HCT116 (cell line): ENCODE results near the gene CCDC112. TPM values are rescaled to one million over a fixed set of nuclear protein-coding genes. Genes with fewer than 3 reads are reported as not detected.

Experiments
- ATAC-seq: fragments of 200-7000 bp; cut with Tn5 transposase; 2 replicates; pipeline ENCODE4 v1.9.1; 2020; ENCODE audit warnings: mild to moderate bottlenecking, moderate library complexity
- BruUV-seq: library from RNA; stranded (reverse); fragments of 400-500 nt; replicated peaks from 2 replicates; lab custom pipeline; 2021; lab: Mats Ljungman, UMichigan
- CTCF ChIA-PET: fragments of 300-600 bp; sonication (Branson Sonifier 250); formaldehyde crosslinking; loops from one replicate; lab custom pipeline; 2021; ENCODE audit warnings: antibody characterized with exemption; lab: Charles Lee
- POLR2A ChIA-PET: fragments of 300-600, 350-600 bp; sonication (Branson Sonifier 250); formaldehyde crosslinking; loops from one replicate; lab custom pipeline; 2021; ENCODE audit warnings: antibody characterized with exemption; lab: Charles Lee
- RAD21 ChIA-PET, 2 experiments: fragments of 300-600 bp; sonication (Branson Sonifier 250); formaldehyde crosslinking; loops; one replicate each; lab custom pipeline; 2023; ENCODE audit warnings: low total read pairs in 2 of 2; ENCODE audit not compliant: uncharacterized antibody in 2 of 2, unreplicated experiment in 2 of 2, low non-redundant PET in 1 of 2; lab: Charles Lee
- DNase-seq: peaks from one replicate; pipeline ENCODE4 v3.0.0-alpha.2; 2010; ENCODE audit warnings: low read depth, low spot score
- H2AFZ ChIP-seq: fragments of 200-600 bp; shearing (Covaris generic), sonication (generic); 2 replicates; pipeline ENCODE4 v1.6.1; 2017; ENCODE audit warnings: low read depth, mixed run types, mixed read lengths, antibody characterized with exemption, low read length; ENCODE audit not compliant: poor library complexity, severe bottlenecking
- H3K27ac ChIP-seq: 2 replicates; pipeline ENCODE4 v1.5.1; 2012; ENCODE audit warnings: low read depth, low read length
- H3K27me3 ChIP-seq: fragments of 200-600 bp; sonication (generic); 2 replicates; pipeline ENCODE4 v1.6.1; 2016; ENCODE audit warnings: mixed run types, low read length, mixed read lengths; ENCODE audit not compliant: insufficient read depth
- H3K36me3 ChIP-seq, 2 experiments: fragments of 200-500 bp in 1 of 2; fragments of 200-600 bp in 1 of 2; sonication (Bioruptor generic) in 1 of 2; sonication (generic) in 1 of 2; 2 replicates each; pipeline versions ENCODE4 v1.5.1 to v1.6.1; 2014 to 2016; ENCODE audit warnings: low read length in 2 of 2, inconsistent platforms in 1 of 2, mixed read lengths in 1 of 2, mixed run types in 1 of 2; ENCODE audit not compliant: insufficient read depth in 2 of 2, control insufficient read depth in 1 of 2
- H3K4me1 ChIP-seq, 2 experiments: fragments of 200-600 bp in 1 of 2; sonication (generic) in 1 of 2; 2 replicates each; pipeline versions ENCODE4 v1.5.1 to v1.6.1; 2012 to 2017; ENCODE audit warnings: low read length in 2 of 2, inconsistent platforms in 1 of 2, mild to moderate bottlenecking in 1 of 2, mixed read lengths in 1 of 2, mixed run types in 1 of 2, moderate library complexity in 1 of 2; ENCODE audit not compliant: insufficient read depth in 2 of 2, control insufficient read depth in 1 of 2
- H3K4me2 ChIP-seq: fragments of 200-600 bp; sonication (generic); 2 replicates; pipeline ENCODE4 v1.6.1; 2017; ENCODE audit warnings: mixed run types, low read length, mixed read lengths
- H3K4me3 ChIP-seq, 2 experiments: fragments of 200-600 bp in 1 of 2; sonication (generic) in 1 of 2; replicated peaks in 1 of 2; 2 replicates each; pipeline ENCODE4 v1.5.1; 2011 to 2016; ENCODE audit warnings: low read length in 2 of 2, control low read depth in 1 of 2, low read depth in 1 of 2, mild to moderate bottlenecking in 1 of 2, mixed read lengths in 1 of 2, mixed run types in 1 of 2
- H3K79me2 ChIP-seq: fragments of 200-600 bp; sonication (generic); 2 replicates; pipeline ENCODE4 v1.6.1; 2017; ENCODE audit warnings: mild to moderate bottlenecking, mixed run types, low read length, moderate library complexity, mixed read lengths; ENCODE audit not compliant: insufficient read depth
- H3K9ac ChIP-seq: fragments of 200-600 bp; sonication (generic); 2 replicates; pipeline ENCODE4 v1.6.1; 2016; ENCODE audit warnings: low read length, mixed read lengths
- H3K9me2 ChIP-seq: fragments of 200-600 bp; sonication (generic), shearing (Covaris generic); 2 replicates; pipeline ENCODE4 v1.6.1; 2017; ENCODE audit warnings: mixed run types, mild to moderate bottlenecking, moderate library complexity; ENCODE audit not compliant: insufficient read depth
- H3K9me3 ChIP-seq, 2 experiments: fragments of 200-500 bp in 1 of 2; fragments of 200-600 bp in 1 of 2; sonication (Bioruptor generic) in 1 of 2; sonication (generic) in 1 of 2; 2 replicates each; pipeline ENCODE4 v1.6.1; 2014 to 2017; ENCODE audit warnings: low read length in 2 of 2, mixed read lengths in 2 of 2, inconsistent platforms in 1 of 2, low read depth in 1 of 2, mild to moderate bottlenecking in 1 of 2, mixed run types in 1 of 2, moderate library complexity in 1 of 2; ENCODE audit not compliant: control insufficient read depth in 1 of 2, insufficient read depth in 1 of 2
- H4K20me1 ChIP-seq: fragments of 200-600 bp; sonication (generic), shearing (Covaris generic); 2 replicates; pipeline ENCODE4 v1.6.1; 2017; ENCODE audit warnings: mixed run types, mild to moderate bottlenecking, moderate library complexity; ENCODE audit not compliant: insufficient read depth
- CBX3 ChIP-seq: IDR thresholded peaks from 2 replicates; pipeline ENCODE4 v1.6.1; 2012; ENCODE audit warnings: low read depth
- CEBPB ChIP-seq: IDR thresholded peaks from 2 replicates; pipeline ENCODE4 v1.6.1; 2012; ENCODE audit warnings: low read depth
- EZH2phosphoT487 ChIP-seq: fragments of 200-600 bp; IDR thresholded peaks from 2 replicates; pipeline ENCODE4 v1.6.1; 2018; ENCODE audit warnings: antibody characterized with exemption, borderline replicate concordance
- FOSL1 ChIP-seq: IDR thresholded peaks from 2 replicates; pipeline ENCODE4 v1.6.1; 2012; ENCODE audit warnings: low read depth
- MAX ChIP-seq: IDR thresholded peaks from 2 replicates; pipeline ENCODE4 v1.6.1; 2012
- POLR2A ChIP-seq: IDR thresholded peaks from 2 replicates; pipeline ENCODE4 v1.7.0; 2011; ENCODE audit warnings: borderline replicate concordance; ENCODE audit not compliant: insufficient read depth, insufficient read length; ENCODE audit errors: extremely low read depth
- POLR2AphosphoS5 ChIP-seq: IDR thresholded peaks from 2 replicates; pipeline ENCODE4 v1.6.1; 2011; ENCODE audit warnings: mild to moderate bottlenecking, low read depth, low read length, moderate library complexity
- TCF7L2 ChIP-seq: IDR thresholded peaks from 2 replicates; pipeline ENCODE4 v1.7.0; 2011; ENCODE audit warnings: borderline replicate concordance, inconsistent platforms; ENCODE audit not compliant: insufficient read depth, insufficient read length; ENCODE audit errors: extremely low read depth
- YY1 ChIP-seq: IDR thresholded peaks from 2 replicates; pipeline ENCODE4 v1.6.1; 2011; ENCODE audit warnings: low read length, low read depth, moderate library complexity, mild to moderate bottlenecking; ENCODE audit not compliant: insufficient replicate concordance; ENCODE audit errors: extremely low read depth
- intact Hi-C: fragments of 100-400 bp; cut with micrococcal nuclease; formaldehyde crosslinking; loops from 2 replicates; pipeline ENCODE4 v1.10.0; 2022
- total RNA-seq: library from RNA; stranded (reverse); gene quantifications from one replicate; pipeline ENCODE4 v1.2.1, GENCODE V29; 2021; ENCODE audit not compliant: unreplicated experiment

The CCDC112 gene
- total RNA-seq, 1 experiment from 2014 or later = 13.7 TPM

DNA sequence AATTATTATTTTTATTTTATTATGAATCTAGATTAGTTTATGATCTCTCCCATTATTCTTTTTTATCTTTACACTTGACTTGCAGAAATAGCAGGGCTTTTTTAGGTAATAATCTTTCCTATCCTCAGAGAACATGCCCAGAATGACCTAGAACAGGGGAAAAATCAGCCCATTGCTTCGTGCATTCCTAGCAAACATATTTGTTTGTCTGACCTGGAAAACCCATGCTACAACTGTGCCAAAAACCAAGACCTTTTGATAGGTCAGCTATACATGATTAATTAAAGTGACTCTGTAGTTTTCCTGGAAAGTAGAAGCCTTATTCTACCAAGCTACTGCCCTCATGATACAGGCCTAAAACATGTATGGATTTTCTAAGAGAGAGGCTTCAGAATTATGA is 24.1 kb upstream of the CCDC112 start:
- no TSS peak for BruUV-seq
- POLR2A ChIA-PET = no interaction called here
- ATAC-seq (no peak), DNase-seq (no peak)
- Histone ChIP-seq H3K4me2 (no peak overlapping the region), H3K79me2 (no peaks in the 10 kb centered on the region), H3K9ac (no peak overlapping the region), H3K27me3 (no peaks in the 10 kb centered on the region), H3K9me3 (no peaks in the 10 kb centered on the region), H2AFZ (no peak overlapping the region), H3K36me3 (no peaks in the 10 kb centered on the region), H3K4me1 (peaks cover 0 to 6% of the 10 kb centered on the region in 2 experiments; a peak in 1 of 4 replicates), H3K27ac (no peak overlapping the region), H4K20me1 (no peaks in the 10 kb centered on the region), H3K4me3 (no peak overlapping the region), H3K9me2 (no peaks in the 10 kb centered on the region)
- RAD21 ChIA-PET = interaction anchor here in 1 of 2 experiments (0.6 kb wide), 1 partner anchor 254 kb away, joined by 3 read pairs; no protein-coding TSS in a partner anchor
- CTCF ChIA-PET = no interaction called here
- TF ChIP-seq POLR2AphosphoS5 (no peak), CBX3 (no peak), MAX (no peak), EZH2phosphoT487 (no peak)
- intact Hi-C loops = no loop called here

DNA sequence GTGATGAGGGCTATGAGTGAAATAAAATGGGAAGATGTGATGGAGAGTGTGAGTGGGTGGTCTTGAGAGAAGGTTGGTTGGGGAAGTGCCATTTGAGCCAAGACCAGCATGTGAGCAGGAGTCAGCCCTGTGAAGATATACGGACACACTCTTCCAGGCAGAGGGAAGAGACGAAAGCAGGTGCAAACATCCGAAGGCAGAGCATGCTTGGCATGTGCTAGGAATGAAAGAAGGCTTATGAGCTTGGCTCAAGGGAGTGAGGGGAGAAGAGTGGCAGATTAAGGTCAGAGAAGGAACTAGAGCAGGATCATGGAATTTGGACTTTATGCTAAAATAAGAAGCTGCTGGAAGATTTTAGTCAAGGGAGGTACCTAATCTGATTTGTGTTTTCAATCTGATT is 23.6 kb upstream of the CCDC112 start:
- Histone ChIP-seq H3K79me2 (no peaks in the 10 kb centered on the region), H3K36me3 (no peaks in the 10 kb centered on the region), H3K4me1 (peaks cover 0 to 6% of the 10 kb centered on the region in 2 experiments; a peak in 1 of 4 replicates), H3K9ac (no peak overlapping the region), H3K9me2 (no peaks in the 10 kb centered on the region), H3K9me3 (no peaks in the 10 kb centered on the region), H3K27ac (no peak overlapping the region), H3K4me2 (no peak overlapping the region), H4K20me1 (no peaks in the 10 kb centered on the region), H3K27me3 (no peaks in the 10 kb centered on the region), H2AFZ (no peak overlapping the region), H3K4me3 (no peak overlapping the region)
- ATAC-seq (no peak), DNase-seq (no peak)
- RAD21 ChIA-PET = no interaction called here
- TF ChIP-seq POLR2AphosphoS5 (no peak), CEBPB (no peak), TCF7L2 (no peak), YY1 (no peak), POLR2A (no peak), FOSL1 (no peak), EZH2phosphoT487 (no peak)
- CTCF ChIA-PET = no interaction called here
- POLR2A ChIA-PET = no interaction called here
- intact Hi-C loops = no loop called here
- BruUV-seq = no TSS peak
